GM18498 (cell line): ENCODE data around the gene ATP4B.

Experiments
- ATAC-seq: cut with Tn5 transposase; IDR thresholded peaks from one replicate; pipeline ENCODE4 v1.9.1; 2021; ENCODE audit warnings: mild to moderate bottlenecking, moderate library complexity; ENCODE audit not compliant: unreplicated experiment

ATP4B gene

GRCh38 chr13:113643593-113643992 is 14.4 kb downstream of the ATP4B start:
- ATAC-seq: no peak

- no peak for ATAC-seq
Measured at GRCh38 chr13:113642563-113642962, 15.4 kb downstream of the ATP4B start.

GRCh38 chr13:113641426-113641825 is 16.6 kb downstream of the ATP4B start:
- no peak for ATAC-seq

- ATAC-seq: no peak
Measured at GRCh38 chr13:113639616-113640262, 18.3 kb downstream of the ATP4B start.

- no peak for ATAC-seq
Measured at GRCh38 chr13:113638806-113639205, 19.2 kb downstream of the ATP4B start.

GRCh38 chr13:113638173-113638746 is 19.7 kb downstream of the ATP4B start:
- ATAC-seq: no peak

- no peak for ATAC-seq
Measured at GRCh38 chr13:113637262-113638160, 20.5 kb downstream of the ATP4B start.

- ATAC-seq: no peak
Measured at GRCh38 chr13:113636266-113636963, 21.6 kb downstream of the ATP4B start.

- no peak for ATAC-seq
Measured at GRCh38 chr13:113635709-113636108, 22.3 kb downstream of the ATP4B start.

- ATAC-seq: no peak
Measured at GRCh38 chr13:113635048-113635420, 23.0 kb downstream of the ATP4B start.

- ATAC-seq: no peak
Measured at GRCh38 chr13:113634279-113635047, 23.5 kb downstream of the ATP4B start.

- ATAC-seq: no peak
Measured at GRCh38 chr13:113633485-113633873, 24.5 kb downstream of the ATP4B start.

GRCh38 chr13:113632706-113633484 is 25.1 kb downstream of the ATP4B start:
- no peak for ATAC-seq

GRCh38 chr13:113631341-113632095 is 26.5 kb downstream of the ATP4B start:
- ATAC-seq: no peak

GRCh38 chr13:113630804-113631203 is 27.2 kb downstream of the ATP4B start:
- ATAC-seq: no peak

GRCh38 chr13:113630296-113630695 is 27.7 kb downstream of the ATP4B start:
- ATAC-seq: no peak

- ATAC-seq: no peak
Measured at GRCh38 chr13:113629866-113630265, 28.1 kb downstream of the ATP4B start.

GRCh38 chr13:113628291-113629270 is 29.4 kb downstream of the ATP4B start:
- no peak for ATAC-seq
